ENCODE data around the gene ZNF518B.

The ZNF518B gene

DNA sequence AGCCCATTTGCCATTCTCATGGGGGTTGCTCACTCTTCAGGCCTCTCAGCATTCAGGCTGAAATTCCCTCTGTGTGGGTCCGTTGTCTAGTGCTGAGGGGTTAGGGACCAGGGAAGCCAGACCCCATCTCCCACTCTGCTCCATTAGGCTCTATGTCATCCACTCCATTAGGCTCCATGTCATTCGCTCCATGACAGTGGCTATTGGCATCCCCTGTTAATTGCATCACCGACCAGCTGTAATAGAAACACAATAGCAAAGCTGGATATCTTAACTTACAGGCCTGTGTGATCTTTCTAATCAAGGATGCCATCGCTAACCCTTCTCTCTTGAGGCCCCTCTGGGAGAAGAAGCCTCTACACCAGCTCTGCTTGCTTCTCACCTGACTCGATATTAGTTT is 25.7 kb upstream of the ZNF518B start:
- Histone ChIP-seq H3K27ac (ENCODE audit: low read length) (no peak overlapping the region), H3K9me3 (ENCODE audit: control insufficient read depth in 2 of 2, low read length in 2 of 2) (no peaks in the 10 kb centered on the region), H3K27me3 (ENCODE audit: control insufficient read depth in 1 of 2, insufficient read depth in 2 of 2, low read length in 2 of 2) (no peaks in the 10 kb centered on the region), H3K4me3 (ENCODE audit: low read length in 2 of 2) (no peak overlapping the region), H3K9ac (ENCODE audit: low read length in 2 of 2) (no peak overlapping the region), H3K4me1 (ENCODE audit: control insufficient read depth, insufficient read depth, low read length) (no peaks in the 10 kb centered on the region), H3K36me3 (ENCODE audit: control insufficient read depth in 2 of 2, insufficient read depth in 2 of 2, low read length in 2 of 2) (no peaks in the 10 kb centered on the region)

DNA sequence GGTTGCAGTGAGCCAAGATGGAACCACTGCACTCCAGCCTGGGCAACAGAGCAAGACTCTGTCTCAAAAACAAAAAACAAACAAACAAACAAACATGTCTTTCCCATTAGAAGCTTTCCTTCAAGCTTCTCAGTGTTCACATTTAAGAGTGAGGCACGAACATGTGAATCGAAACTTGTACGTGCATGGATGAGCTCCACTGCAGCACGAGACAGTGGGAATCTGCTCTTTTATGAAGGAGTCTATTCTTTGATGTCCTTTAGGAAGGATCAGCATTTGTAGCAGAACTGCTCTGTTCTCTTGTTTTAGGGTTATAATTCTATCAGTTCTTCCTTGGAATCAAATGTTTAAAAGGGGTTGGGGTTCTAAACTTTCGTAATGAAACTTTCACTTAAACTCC is 23.4 kb upstream of the ZNF518B start:
- H3K4me3 ChIP-seq (ENCODE audit: low read length in 2 of 2) = no peak overlapping the region
- H3K36me3 ChIP-seq (ENCODE audit: control insufficient read depth in 2 of 2, insufficient read depth in 2 of 2, low read length in 2 of 2) = no peaks in the 10 kb centered on the region
- no peak overlapping the region for H3K27ac ChIP-seq (ENCODE audit: low read length)
- H3K9ac ChIP-seq (ENCODE audit: low read length in 2 of 2) = no peak overlapping the region
- H3K9me3 ChIP-seq (ENCODE audit: control insufficient read depth in 2 of 2, low read length in 2 of 2) = no peaks in the 10 kb centered on the region
- H3K4me1 ChIP-seq (ENCODE audit: control insufficient read depth, insufficient read depth, low read length) = no peaks in the 10 kb centered on the region
- H3K27me3 ChIP-seq (ENCODE audit: control insufficient read depth in 1 of 2, insufficient read depth in 2 of 2, low read length in 2 of 2) = no peaks in the 10 kb centered on the region

DNA sequence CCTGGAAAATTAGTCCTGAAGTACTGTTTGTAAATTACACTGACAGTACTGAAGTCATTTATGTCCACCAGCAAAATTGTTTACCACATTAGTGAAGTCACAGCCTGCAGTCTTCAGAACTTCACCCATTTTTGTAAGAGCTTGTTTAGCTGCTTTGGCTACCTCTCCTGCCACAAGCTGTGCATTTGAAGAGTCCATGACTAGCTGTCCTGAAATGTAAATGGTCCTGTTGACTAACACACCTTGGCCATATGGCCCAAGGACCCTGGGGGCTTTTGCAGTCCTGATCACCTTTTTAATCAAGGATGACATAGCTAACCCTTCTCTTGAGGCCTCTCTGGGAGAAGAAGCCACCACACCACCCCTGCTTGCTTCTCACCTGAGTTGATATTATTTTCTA is 21.4 kb upstream of the ZNF518B start:
- Histone ChIP-seq H3K27ac (ENCODE audit: low read length) (no peak overlapping the region), H3K9ac (ENCODE audit: low read length in 2 of 2) (no peak overlapping the region), H3K27me3 (ENCODE audit: control insufficient read depth in 1 of 2, insufficient read depth in 2 of 2, low read length in 2 of 2) (no peaks in the 10 kb centered on the region), H3K4me1 (ENCODE audit: control insufficient read depth, insufficient read depth, low read length) (no peaks in the 10 kb centered on the region), H3K9me3 (ENCODE audit: control insufficient read depth in 2 of 2, low read length in 2 of 2) (no peaks in the 10 kb centered on the region), H3K4me3 (ENCODE audit: low read length in 2 of 2) (no peak overlapping the region), H3K36me3 (ENCODE audit: control insufficient read depth in 2 of 2, insufficient read depth in 2 of 2, low read length in 2 of 2) (no peaks in the 10 kb centered on the region)

DNA sequence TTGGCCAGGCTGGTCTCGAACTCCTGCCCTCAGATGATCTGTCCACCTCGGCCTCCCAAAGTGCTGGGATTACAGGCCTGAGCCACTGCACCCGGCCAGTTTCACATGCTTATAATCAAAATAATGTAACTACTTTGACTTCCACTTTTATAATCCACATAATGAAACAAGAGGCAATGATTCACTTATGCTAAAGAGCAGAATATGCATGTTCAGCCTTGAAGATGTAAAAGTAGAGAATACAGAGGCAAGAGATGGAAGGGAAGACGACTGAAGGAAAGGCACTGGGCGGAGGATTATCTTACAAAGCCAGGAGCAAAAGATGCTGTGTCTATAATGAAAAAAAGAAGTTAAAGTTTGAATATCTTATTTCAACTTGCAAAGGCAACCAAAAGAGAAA is 13.3 kb upstream of the ZNF518B start:
- Histone ChIP-seq H3K4me3 (ENCODE audit: low read length in 2 of 2) (no peak overlapping the region), H3K9me3 (ENCODE audit: control insufficient read depth in 2 of 2, low read length in 2 of 2) (no peaks in the 10 kb centered on the region), H3K36me3 (ENCODE audit: control insufficient read depth in 2 of 2, insufficient read depth in 2 of 2, low read length in 2 of 2) (no peaks in the 10 kb centered on the region), H3K27ac (ENCODE audit: low read length) (no peak overlapping the region), H3K4me1 (ENCODE audit: control insufficient read depth, insufficient read depth, low read length) (no peaks in the 10 kb centered on the region), H3K9ac (ENCODE audit: low read length in 2 of 2) (no peak overlapping the region), H3K27me3 (ENCODE audit: control insufficient read depth in 1 of 2, insufficient read depth in 2 of 2, low read length in 2 of 2) (no peaks in the 10 kb centered on the region)

DNA sequence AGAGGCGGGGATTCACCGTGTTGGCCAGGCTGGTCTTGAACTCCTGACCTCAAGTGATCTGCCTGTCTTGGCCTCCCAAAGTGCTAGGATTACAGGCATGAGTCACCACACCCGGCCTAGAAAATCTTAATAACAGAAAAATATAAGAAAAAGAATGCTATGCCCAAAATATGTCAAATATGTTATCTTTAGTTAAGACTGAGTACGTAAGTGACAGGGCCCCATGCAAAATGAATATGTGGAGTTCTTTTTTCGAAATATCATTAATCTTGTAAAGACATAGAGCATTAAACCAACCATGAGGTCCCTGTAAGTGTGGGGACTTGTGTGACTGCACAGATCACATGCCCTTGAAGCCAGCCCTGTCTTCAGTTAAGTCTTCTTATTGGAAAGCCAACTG is 8.9 kb upstream of the ZNF518B start:
- Histone ChIP-seq H3K4me3 (ENCODE audit: low read length in 2 of 2) (no peak overlapping the region), H3K27ac (ENCODE audit: low read length) (no peak overlapping the region), H3K36me3 (ENCODE audit: control insufficient read depth in 2 of 2, insufficient read depth in 2 of 2, low read length in 2 of 2) (no peaks in the 10 kb centered on the region), H3K9me3 (ENCODE audit: control insufficient read depth in 2 of 2, low read length in 2 of 2) (no peaks in the 10 kb centered on the region), H3K27me3 (ENCODE audit: control insufficient read depth in 1 of 2, insufficient read depth in 2 of 2, low read length in 2 of 2) (peaks cover 5 to 15% of the 10 kb centered on the region in 2 donors), H3K4me1 (ENCODE audit: control insufficient read depth, insufficient read depth, low read length) (peaks cover 7% of the 10 kb centered on the region), H3K9ac (ENCODE audit: low read length in 2 of 2) (no peak overlapping the region)

DNA sequence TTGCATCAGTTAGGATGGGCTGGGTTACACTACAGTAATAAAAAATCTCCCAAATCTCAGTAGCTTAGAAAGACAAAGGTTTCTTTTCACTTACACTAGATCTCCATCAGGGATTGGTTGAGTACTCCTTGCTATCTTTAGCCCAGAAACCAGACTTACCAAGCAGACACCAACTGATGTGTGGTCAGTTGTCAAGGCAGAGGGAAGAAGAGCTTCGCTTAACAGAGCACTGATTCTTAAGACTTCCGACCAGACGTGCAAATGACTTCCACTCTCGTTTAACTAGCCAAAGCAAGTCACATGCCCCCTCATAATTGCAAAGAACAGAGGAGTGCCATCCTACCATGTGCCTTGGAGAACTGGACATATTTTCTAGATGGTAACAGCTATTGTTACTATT is 5.7 kb upstream of the ZNF518B start:
- H3K27me3 ChIP-seq (ENCODE audit: control insufficient read depth in 1 of 2, insufficient read depth in 2 of 2, low read length in 2 of 2) = peaks cover 12 to 26% of the 10 kb centered on the region in 2 donors
- no peaks in the 10 kb centered on the region for H3K9me3 ChIP-seq (ENCODE audit: control insufficient read depth in 2 of 2, low read length in 2 of 2)
- no peak overlapping the region for H3K27ac ChIP-seq (ENCODE audit: low read length)
- peaks cover 10% of the 10 kb centered on the region for H3K4me1 ChIP-seq (ENCODE audit: control insufficient read depth, insufficient read depth, low read length)
- no peak overlapping the region for H3K4me3 ChIP-seq (ENCODE audit: low read length in 2 of 2)
- H3K9ac ChIP-seq (ENCODE audit: low read length in 2 of 2) = no peak overlapping the region
- H3K36me3 ChIP-seq (ENCODE audit: control insufficient read depth in 2 of 2, insufficient read depth in 2 of 2, low read length in 2 of 2) = no peaks in the 10 kb centered on the region

DNA sequence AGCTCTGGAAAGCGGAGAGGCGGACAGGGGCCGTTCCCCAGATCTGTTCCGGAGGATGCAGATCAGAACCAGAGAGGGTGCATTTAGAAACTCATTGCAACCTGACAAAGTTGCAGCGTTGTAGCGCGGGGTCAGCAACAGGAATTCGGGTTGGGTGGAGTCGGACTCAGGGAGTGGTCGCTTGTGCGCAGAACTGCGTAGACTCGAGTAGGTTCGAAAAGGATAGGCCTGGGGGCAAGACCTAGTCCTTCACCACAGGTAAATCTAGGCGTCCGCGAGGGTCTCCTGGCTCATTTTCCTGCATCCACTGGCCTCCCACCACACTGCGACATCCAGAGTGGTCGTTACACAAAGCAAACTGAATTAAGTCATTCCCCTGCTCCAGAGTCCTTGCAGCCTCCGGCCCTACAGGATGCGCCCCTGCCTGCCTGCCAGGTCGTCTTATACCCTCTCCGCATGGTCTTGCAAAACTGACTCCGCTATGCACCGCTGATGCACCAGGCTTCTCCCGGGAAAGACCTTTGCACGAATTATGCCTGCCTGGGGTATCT is 4.7 kb upstream of the ZNF518B start:
- no peak overlapping the region for H3K9ac ChIP-seq (ENCODE audit: low read length in 2 of 2)
- H3K27ac ChIP-seq (ENCODE audit: low read length) = no peak overlapping the region
- no peaks in the 10 kb centered on the region for H3K36me3 ChIP-seq (ENCODE audit: control insufficient read depth in 2 of 2, insufficient read depth in 2 of 2, low read length in 2 of 2)
- H3K9me3 ChIP-seq (ENCODE audit: control insufficient read depth in 2 of 2, low read length in 2 of 2) = no peaks in the 10 kb centered on the region
- peak overlapping the region in 1 of 2 donors; percentile 64 for H3K4me3 ChIP-seq (ENCODE audit: low read length in 2 of 2)
- peaks cover 15% of the 10 kb centered on the region for H3K4me1 ChIP-seq (ENCODE audit: control insufficient read depth, insufficient read depth, low read length)
- peaks cover 12 to 26% of the 10 kb centered on the region in 2 donors for H3K27me3 ChIP-seq (ENCODE audit: control insufficient read depth in 1 of 2, insufficient read depth in 2 of 2, low read length in 2 of 2)

DNA sequence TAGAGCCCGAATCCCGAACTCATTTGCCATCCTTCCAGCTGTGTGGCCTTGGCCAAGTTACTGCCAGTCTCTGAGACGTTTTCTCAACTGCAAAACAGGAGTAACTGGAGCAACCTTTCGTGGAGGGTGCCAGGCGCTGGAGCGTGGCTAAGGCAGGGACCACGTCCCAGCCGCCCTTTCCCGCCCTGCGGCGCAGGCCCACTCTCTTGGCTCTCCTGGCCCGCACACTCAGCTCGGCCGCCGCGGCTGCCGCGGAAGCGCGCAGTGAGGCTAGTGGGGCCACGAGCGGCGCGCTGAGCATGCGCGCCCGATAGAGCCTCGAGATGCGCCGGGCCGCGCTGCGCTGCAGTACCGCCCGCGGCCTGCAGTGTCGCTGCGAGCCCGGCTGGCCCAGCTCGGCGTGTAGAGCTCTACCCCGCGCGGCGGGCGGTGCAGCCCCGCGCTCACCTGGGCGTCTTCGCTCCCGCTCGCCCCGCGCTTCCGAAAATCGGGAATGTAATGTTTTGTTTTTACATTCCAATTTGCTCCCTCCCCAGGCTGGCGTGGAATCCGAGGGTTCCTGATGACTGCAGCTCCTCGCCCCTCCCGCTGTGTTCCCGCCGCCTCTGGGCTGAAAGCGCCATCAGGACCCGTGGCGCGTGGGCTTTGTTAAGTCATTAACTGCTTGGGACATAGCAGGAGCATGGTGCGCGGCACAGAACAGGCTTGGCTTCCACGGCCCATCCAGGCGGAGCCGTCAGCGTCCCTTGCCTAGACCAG is 4.0 kb upstream of the ZNF518B start:
- H3K9ac ChIP-seq (ENCODE audit: low read length in 2 of 2) = no peak overlapping the region
- H3K4me3 ChIP-seq (ENCODE audit: low read length in 2 of 2) = peak overlapping the region; percentile 35 to 64
- H3K27ac ChIP-seq (ENCODE audit: low read length) = no peak overlapping the region
- H3K4me1 ChIP-seq (ENCODE audit: control insufficient read depth, insufficient read depth, low read length) = peaks cover 15% of the 10 kb centered on the region
- no peaks in the 10 kb centered on the region for H3K36me3 ChIP-seq (ENCODE audit: control insufficient read depth in 2 of 2, insufficient read depth in 2 of 2, low read length in 2 of 2)
- H3K27me3 ChIP-seq (ENCODE audit: control insufficient read depth in 1 of 2, insufficient read depth in 2 of 2, low read length in 2 of 2) = peaks cover 12 to 26% of the 10 kb centered on the region in 2 donors
- H3K9me3 ChIP-seq (ENCODE audit: control insufficient read depth in 2 of 2, low read length in 2 of 2) = no peaks in the 10 kb centered on the region

DNA sequence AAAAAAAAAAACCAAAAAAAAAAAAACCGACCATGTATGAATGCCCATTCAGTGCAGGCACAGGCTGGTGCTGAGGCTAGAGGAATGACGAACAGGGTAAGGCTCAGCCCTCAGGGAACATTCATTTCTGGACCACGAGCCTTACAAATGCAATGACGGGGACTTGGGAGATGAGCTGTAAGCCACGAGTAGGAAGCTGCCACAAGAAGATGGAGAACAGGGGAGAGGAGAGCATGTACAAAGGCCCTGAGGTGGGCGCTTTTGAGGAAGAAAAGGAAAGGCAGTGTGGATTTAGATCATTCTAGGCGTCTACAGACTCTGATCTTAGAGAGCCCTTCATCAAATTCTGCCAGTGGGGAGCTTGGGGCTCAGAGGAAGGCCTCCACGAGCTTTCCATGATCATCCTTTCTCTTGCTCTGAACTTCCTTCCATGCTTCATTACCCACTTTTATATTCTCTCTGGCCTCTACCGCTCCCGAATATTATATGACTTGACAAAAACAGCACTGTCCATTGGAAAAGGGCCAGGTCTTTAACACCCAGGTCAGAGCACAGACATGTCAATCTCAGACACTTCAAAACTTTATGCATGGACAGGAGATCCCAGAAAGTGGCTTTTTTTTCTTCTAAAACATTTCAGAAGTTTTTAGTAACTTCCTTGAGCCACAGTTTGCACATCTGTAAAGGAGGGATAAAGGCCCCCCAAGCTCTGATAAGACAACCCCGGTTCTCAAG is 3.3 kb upstream of the ZNF518B start:
- Histone ChIP-seq H3K9ac (ENCODE audit: low read length in 2 of 2) (no peak overlapping the region), H3K27ac (ENCODE audit: low read length) (no peak overlapping the region), H3K4me1 (ENCODE audit: control insufficient read depth, insufficient read depth, low read length) (peaks cover 15% of the 10 kb centered on the region), H3K4me3 (ENCODE audit: low read length in 2 of 2) (no peak overlapping the region), H3K9me3 (ENCODE audit: control insufficient read depth in 2 of 2, low read length in 2 of 2) (no peaks in the 10 kb centered on the region), H3K36me3 (ENCODE audit: control insufficient read depth in 2 of 2, insufficient read depth in 2 of 2, low read length in 2 of 2) (no peaks in the 10 kb centered on the region), H3K27me3 (ENCODE audit: control insufficient read depth in 1 of 2, insufficient read depth in 2 of 2, low read length in 2 of 2) (peaks cover 12 to 26% of the 10 kb centered on the region in 2 donors)

DNA sequence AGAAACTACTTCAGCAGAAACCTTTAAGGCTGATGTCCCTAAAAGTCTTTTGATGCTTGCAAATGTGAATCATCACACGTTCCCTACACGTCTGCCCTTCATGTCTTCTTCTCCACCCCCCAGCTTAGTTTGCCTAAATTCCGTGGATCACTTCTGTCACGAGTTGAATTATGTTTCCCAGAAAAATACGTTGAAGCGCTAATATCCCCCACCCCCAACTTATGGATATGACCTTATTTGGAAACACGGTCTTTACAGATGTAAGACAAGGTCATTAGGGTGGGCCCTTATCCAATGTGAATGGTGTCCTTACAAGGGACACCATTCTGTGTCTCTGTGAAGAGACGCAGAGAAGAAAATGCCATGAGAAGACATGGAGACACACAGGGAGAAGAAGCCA is 2.1 kb upstream of the ZNF518B start:
- H3K9ac ChIP-seq (ENCODE audit: low read length in 2 of 2) = no peak overlapping the region
- H3K36me3 ChIP-seq (ENCODE audit: control insufficient read depth in 2 of 2, insufficient read depth in 2 of 2, low read length in 2 of 2) = peaks cover 0 to 3% of the 10 kb centered on the region in 2 donors
- peaks cover 12 to 26% of the 10 kb centered on the region in 2 donors for H3K27me3 ChIP-seq (ENCODE audit: control insufficient read depth in 1 of 2, insufficient read depth in 2 of 2, low read length in 2 of 2)
- no peaks in the 10 kb centered on the region for H3K9me3 ChIP-seq (ENCODE audit: control insufficient read depth in 2 of 2, low read length in 2 of 2)
- no peak overlapping the region for H3K27ac ChIP-seq (ENCODE audit: low read length)
- peaks cover 15% of the 10 kb centered on the region for H3K4me1 ChIP-seq (ENCODE audit: control insufficient read depth, insufficient read depth, low read length)
- H3K4me3 ChIP-seq (ENCODE audit: low read length in 2 of 2) = no peak overlapping the region

DNA sequence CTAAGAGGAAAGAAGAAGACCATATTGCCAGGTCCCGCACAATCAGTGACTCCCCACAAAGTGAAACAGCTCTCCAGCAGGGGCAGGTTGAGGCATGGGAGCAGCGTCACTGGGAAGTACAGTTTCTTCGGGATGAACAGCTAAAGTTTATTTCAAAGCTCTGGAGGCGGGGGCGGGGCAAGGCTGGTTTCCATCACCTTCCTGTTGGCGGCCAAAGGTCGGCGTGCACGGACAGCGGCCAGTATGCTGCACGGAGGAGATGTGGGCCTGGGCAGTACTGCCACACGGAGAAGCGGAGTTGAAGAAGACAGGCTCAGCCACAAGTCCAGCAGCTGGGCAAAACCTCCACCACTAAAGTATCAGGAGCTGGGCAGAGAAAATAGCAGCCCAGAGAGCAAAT is 951 bp upstream of the ZNF518B start:
- no peak overlapping the region for H3K4me3 ChIP-seq (ENCODE audit: low read length in 2 of 2)
- peaks cover 12 to 25% of the 10 kb centered on the region in 2 donors for H3K27me3 ChIP-seq (ENCODE audit: control insufficient read depth in 1 of 2, insufficient read depth in 2 of 2, low read length in 2 of 2)
- H3K27ac ChIP-seq (ENCODE audit: low read length) = no peak overlapping the region
- H3K9ac ChIP-seq (ENCODE audit: low read length in 2 of 2) = no peak overlapping the region
- H3K9me3 ChIP-seq (ENCODE audit: control insufficient read depth in 2 of 2, low read length in 2 of 2) = no peaks in the 10 kb centered on the region
- peaks cover 15% of the 10 kb centered on the region for H3K4me1 ChIP-seq (ENCODE audit: control insufficient read depth, insufficient read depth, low read length)
- peaks cover 4 to 6% of the 10 kb centered on the region in 2 donors for H3K36me3 ChIP-seq (ENCODE audit: control insufficient read depth in 2 of 2, insufficient read depth in 2 of 2, low read length in 2 of 2)

All from stomach smooth muscle (tissue), 2 donors.